Heart left ventricle (tissue), 13 donors: ENCODE results near the gene DSCAML1.

Experiments
- CTCF ChIP-seq, 12 donors: fragments of 200-600 bp; sonication (generic) in 4 of 12; IDR thresholded peaks; one replicate each; pipeline versions ENCODE4 v1.5.0 to v1.8.0; 2018 to 2022; ENCODE audit warnings: antibody characterized with exemption in 12 of 12, mild to moderate bottlenecking in 5 of 12
- POLR2A ChIP-seq, 2 donors: fragments of 450-650 bp; IDR thresholded peaks; one replicate each; pipeline ENCODE4 v1.6.1; 2017; ENCODE audit warnings: antibody characterized with exemption in 2 of 2, mild to moderate bottlenecking in 2 of 2, moderate library complexity in 2 of 2
- donor health status: ischemic (EF 13 %, LVEDD 7.1; RV severe dilation, severe dysfunction).
- donor health status: DM: no; HTN: yes; CAD: no.
- donor health status: DM: no; HTN: no; CAD: no.
- donor health status: ischemic (EF 25% LVEDD 6.9; RV normal size, moderate dysfunction).
- donor health status: ischemic (EF 25% LVEDD 5.7; RV mildly dilated, moderate dysfunction).
- donor health status: ischemic (EF 35%, LVEDD 5.7; RV mildly dilated, moderate dysfunction).
- donor health status: nonischemic (EF 11% LVEDD 7.7; RV severe dilation, severe dysfunction).
- donor health status: DM: yes; HTN: yes; CAD: no.
- donor health status: PGD.
- donor health status: ischemic (EF 29% LVEDD 5.4; RV normal size, mild dysfunction).
- donor health status: nonischemic (EF 23%, LVEDD 6.1; RV moderate dilation, normal function).

GRCh38 chr11:117725048-117725734 lies 71.8 kb downstream of the DSCAML1 start:
- TF ChIP-seq CTCF (IDR thresholded peaks at IDR 0.05) (no peak), POLR2A (IDR thresholded peaks at IDR 0.05) (no peak)
